GM12878 (cell line): ENCODE results near the gene KRTAP9-8. TPM values are rescaled to one million over a fixed set of nuclear protein-coding genes. Genes with fewer than 3 reads are reported as not detected.

Experiments
- ATAC-seq: fragments of 200-7000 bp; cut with Tn5 transposase; 3 replicates; pipeline ENCODE4 v1.9.1; 2020; ENCODE audit warnings: mild to moderate bottlenecking, moderate library complexity
- BruUV-seq: library from RNA; stranded (reverse); fragments of 400-500 nt; replicated peaks from 2 replicates; lab custom pipeline; 2021; lab: Mats Ljungman, UMichigan
- CTCF ChIA-PET: fragments of 300-600 bp; sonication (Branson Sonifier 250); formaldehyde crosslinking; extraction: SDS; loops from one replicate; lab custom pipeline; 2021; ENCODE audit warnings: inconsistent platforms; lab: Yijun Ruan, JAX
- POLR2A ChIA-PET: fragments of 350-600 bp; formaldehyde crosslinking; extraction: SDS; loops from one replicate; lab custom pipeline; 2021; ENCODE audit warnings: inconsistent platforms; lab: Charles Lee
- RAD21 ChIA-PET: fragments of 300-600 bp; sonication (Branson Sonifier 250); formaldehyde crosslinking; loops from one replicate; lab custom pipeline; 2023; ENCODE audit warnings: antibody characterized with exemption; ENCODE audit not compliant: unreplicated experiment; lab: Charles Lee
- SMC1A ChIA-PET: fragments of 300-600 bp; sonication (Branson Sonifier 250); formaldehyde crosslinking; loops from one replicate; lab custom pipeline; 2023; ENCODE audit not compliant: unreplicated experiment, uncharacterized antibody; lab: Charles Lee
- DNase-seq: peaks from one replicate; pipeline ENCODE4 v3.0.0-alpha.2; 2011; ENCODE audit warnings: low read depth, low spot score
- FAIRE-seq: peaks from 3 replicates; lab custom pipeline; 2011; peaks lifted over from hg19 to GRCh38; lab: Jason Lieb, UNC
- H2AFZ ChIP-seq: 2 replicates; pipeline ENCODE4 v1.6.0; 2011; ENCODE audit warnings: low read depth, low read length, control low read depth; ENCODE audit not compliant: control insufficient read depth
- H3K27ac ChIP-seq: 2 replicates; pipeline ENCODE4 v1.5.1; 2011; ENCODE audit warnings: control low read depth; ENCODE audit not compliant: control insufficient read depth, insufficient read depth
- H3K27me3 ChIP-seq, 2 experiments: replicated peaks in 1 of 2; 2 replicates each; pipeline versions ENCODE4 v1.6.0 to v1.6.1; 2011; ENCODE audit warnings: low read length in 1 of 2; ENCODE audit not compliant: control insufficient read depth in 2 of 2, insufficient read depth in 2 of 2
- H3K36me3 ChIP-seq, 2 experiments: 2 replicates each; pipeline ENCODE4 v1.5.1; 2011; ENCODE audit warnings: low read length in 1 of 2; ENCODE audit not compliant: control insufficient read depth in 2 of 2, insufficient read depth in 2 of 2
- H3K4me1 ChIP-seq: 2 replicates; pipeline ENCODE4 v1.6.1; 2011; ENCODE audit warnings: mild to moderate bottlenecking, low read length, moderate library complexity, mixed read lengths; ENCODE audit not compliant: control insufficient read depth, insufficient read depth
- H3K4me2 ChIP-seq: 2 replicates; pipeline ENCODE4 v1.6.0; 2011; ENCODE audit warnings: control low read depth; ENCODE audit not compliant: control insufficient read depth, insufficient read depth
- H3K4me3 ChIP-seq: fragments of 200-600 bp; sonication (generic); 2 replicates; pipeline ENCODE4 v1.5.1; 2016
- H3K79me2 ChIP-seq: 2 replicates; pipeline ENCODE4 v1.6.0; 2011; ENCODE audit warnings: low read length; ENCODE audit not compliant: control insufficient read depth, insufficient read depth
- H3K9ac ChIP-seq: 2 replicates; pipeline ENCODE4 v1.8.0; 2011; ENCODE audit warnings: low read length, control low read depth, mixed read lengths; ENCODE audit not compliant: control insufficient read depth, insufficient read depth
- H3K9me3 ChIP-seq: replicated peaks from 3 replicates; pipeline ENCODE4 v1.5.1; 2011; ENCODE audit warnings: mild to moderate bottlenecking, low read length; ENCODE audit not compliant: control insufficient read depth, insufficient read depth
- H4K20me1 ChIP-seq: 2 replicates; pipeline ENCODE4 v1.6.0; 2011; ENCODE audit not compliant: control insufficient read depth, insufficient read depth
- BCL11A ChIP-seq: IDR thresholded peaks from 2 replicates; pipeline ENCODE4 v1.6.1; 2011; ENCODE audit warnings: low read depth, low read length
- BMI1 ChIP-seq: fragments of 450-650 bp; IDR thresholded peaks from 2 replicates; pipeline ENCODE4 v1.6.1; 2016; ENCODE audit warnings: mild to moderate bottlenecking, moderate library complexity, borderline replicate concordance
- CEBPZ ChIP-seq: fragments of 150-350 bp; IDR thresholded peaks from 2 replicates; pipeline ENCODE4 v1.6.1; 2016; ENCODE audit warnings: low read depth, low read length
- E4F1 ChIP-seq: fragments of 450-650 bp; IDR thresholded peaks from 2 replicates; pipeline ENCODE4 v1.6.1; 2018; ENCODE audit warnings: borderline replicate concordance, mild to moderate bottlenecking; ENCODE audit not compliant: partially characterized antibody
- ETV6 ChIP-seq, 2 experiments: fragments of 450-650 bp in 1 of 2; IDR thresholded peaks in 1 of 2; conservative IDR thresholded peaks in 1 of 2; 2 replicates each; pipeline ENCODE4 v1.6.1; 2014; ENCODE audit warnings: antibody characterized with exemption in 1 of 2, borderline replicate concordance in 1 of 2, low read depth in 1 of 2, mild to moderate bottlenecking in 1 of 2, moderate library complexity in 1 of 2
- KLF5 ChIP-seq: fragments of 450-650 bp; IDR thresholded peaks from 2 replicates; pipeline ENCODE4 v1.6.1; 2014; ENCODE audit warnings: mild to moderate bottlenecking; ENCODE audit not compliant: partially characterized antibody
- RUNX3 ChIP-seq: IDR thresholded peaks from 2 replicates; pipeline ENCODE4 v1.6.1; 2012; ENCODE audit warnings: low read length, inconsistent platforms
- SMAD1 ChIP-seq: fragments of 450-650 bp; IDR thresholded peaks from 2 replicates; pipeline ENCODE4 v1.6.1; 2018; ENCODE audit warnings: mild to moderate bottlenecking, low read depth; ENCODE audit not compliant: partially characterized antibody
- SMAD5 ChIP-seq: IDR thresholded peaks from 2 replicates; pipeline ENCODE4 v1.6.1; 2016; ENCODE audit warnings: antibody characterized with exemption, low read depth
- STAT1 ChIP-seq: fragments of 450-650 bp; conservative IDR thresholded peaks from 2 replicates; pipeline ENCODE4 v1.6.1; 2014; ENCODE audit warnings: antibody characterized with exemption, mild to moderate bottlenecking
- TCF12 ChIP-seq: IDR thresholded peaks from 2 replicates; pipeline ENCODE4 v1.6.1; 2011; ENCODE audit warnings: low read depth, mild to moderate bottlenecking, low read length
- YY1 ChIP-seq: IDR thresholded peaks from 2 replicates; pipeline ENCODE4 v1.6.1; 2011; ENCODE audit warnings: low read depth, mild to moderate bottlenecking, low read length
- ZBTB33 ChIP-seq: fragments of 450-650 bp; IDR thresholded peaks from 2 replicates; pipeline ENCODE4 v1.6.1; 2017; ENCODE audit warnings: mild to moderate bottlenecking
- ZNF207 ChIP-seq: fragments of 450-650 bp; IDR thresholded peaks from 2 replicates; pipeline ENCODE4 v1.6.1; 2014; ENCODE audit warnings: antibody characterized with exemption, mild to moderate bottlenecking, borderline replicate concordance
- WGBS: methylation state at CpG from one replicate; pipeline ENCODE4 v1.1.6; 2016; ENCODE audit warnings: low lambda C conversion rate; ENCODE audit not compliant: insufficient replicate concordance, insufficient coverage; ENCODE audit errors: missing lambda C conversion rate; 5-methylcytosine and 5-hydroxymethylcytosine counted together
- in situ Hi-C: fragments of 300-500 bp; cut with MboI; formaldehyde crosslinking; loops from 9 replicates; pipeline ENCODE4 v1.14.3; 2018; ENCODE audit warnings: mixed read lengths
- intact Hi-C: fragments of 100-400 bp; cut with micrococcal nuclease; formaldehyde crosslinking; loops from one replicate; pipeline ENCODE4 v1.14.2; 2022; ENCODE audit not compliant: unreplicated experiment
- polyA plus RNA-seq, 11 experiments: library from polyadenylated mRNA; depleted of rRNA in 4 of 11; unstranded in 6 of 11; stranded (reverse) in 5 of 11; fragments of >200 nt; fragmentation: Nextera tagmentation in 4 of 11; fragmentation: Illumina TruSeq in 1 of 11; extraction: Ambion mirVana in 4 of 11; extraction: Trizol in 1 of 11; gene quantifications; 1 replicate in 1 of 11; 2 replicates in 10 of 11; pipeline versions ENCODE4 v1.2.1 to v1.2.3, GENCODE V29; 2011 to 2016; ENCODE audit warnings: inconsistent platforms in 2 of 11, missing spikeins in 2 of 11, low read depth in 1 of 11
- total RNA-seq, 4 experiments: library from RNA; depleted of rRNA in 3 of 4; stranded (reverse); fragments of >200 nt in 3 of 4; fragmentation: Illumina TruSeq in 1 of 4; extraction: Trizol in 1 of 4; gene quantifications; 2 replicates each; pipeline versions ENCODE4 v1.2.1 to v1.2.3, GENCODE V29; 2013 to 2021

The KRTAP9-8 gene
- total and polyA plus RNA-seq, 10 of the 15 experiments (the other 5 are each of a cell fraction or from before 2014, with no cell fraction given), result not detected

GRCh38 chr17:41196068-41196467 lies 41.7 kb upstream of the KRTAP9-8 start (continued):
- TF ChIP-seq CEBPZ, result no peak
- TF ChIP-seq SMAD5, result no peak
- TF ChIP-seq RUNX3, result no peak
- TF ChIP-seq ZNF207, result no peak
- no peak for TF ChIP-seq TCF12
- no peak for TF ChIP-seq STAT1
- TF ChIP-seq BMI1, result no peak
- TF ChIP-seq YY1, result no peak
- TF ChIP-seq ETV6 (conservative IDR thresholded peaks at IDR 0.05 in 1 of 2, IDR thresholded peaks at IDR 0.05 in 1 of 2; ENCODE audit: borderline replicate concordance in 1 of 2, low read depth in 1 of 2), result no peak

DNA sequence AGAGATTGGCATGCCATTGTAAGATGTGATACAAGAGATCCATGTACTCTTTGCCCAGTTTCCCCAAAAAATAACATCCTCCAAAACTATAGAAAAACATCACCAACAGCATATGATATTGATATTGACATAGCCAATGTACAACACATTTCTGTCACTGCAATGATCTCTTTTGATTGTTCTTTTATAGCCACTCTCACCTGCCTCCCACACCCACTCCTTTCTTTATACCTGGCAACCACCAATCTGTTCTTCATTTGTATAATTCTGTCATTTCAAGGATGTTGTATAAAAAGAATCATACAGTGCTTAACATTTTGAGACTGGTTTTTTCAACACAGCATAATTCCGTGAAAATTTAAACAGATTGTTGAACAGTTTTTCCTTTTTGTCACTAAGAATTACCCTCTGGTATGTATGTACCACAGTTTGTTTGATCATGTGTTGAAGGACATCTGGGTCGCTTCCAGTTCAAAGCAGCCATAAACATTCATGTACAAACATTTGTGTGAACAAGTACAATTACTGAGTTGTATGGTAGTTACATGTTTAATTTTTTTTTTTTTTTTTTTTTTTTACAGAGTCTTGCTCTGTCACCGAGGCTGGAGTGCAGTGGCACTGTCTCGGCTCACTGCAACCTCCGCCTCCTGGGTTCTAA lies 38.2 kb upstream of the KRTAP9-8 start:
- no peak overlapping the region for H3K27ac ChIP-seq
- ChIA-PET CTCF (no interaction called here), SMC1A (no interaction called here), POLR2A (no interaction called here), RAD21 (no interaction called here)
- FAIRE-seq (no peak), ATAC-seq (no peak), DNase-seq (no peak)
- H3K4me2 ChIP-seq, result no peak overlapping the region
- in situ Hi-C loops (no loop called here), intact Hi-C loops (no loop called here)
- BruUV-seq, result no TSS peak
- no peaks in the 10 kb centered on the region for H3K36me3 ChIP-seq
- H2AFZ ChIP-seq, result no peak overlapping the region
- no peaks in the 10 kb centered on the region for H3K9me3 ChIP-seq
- H4K20me1 ChIP-seq, result no peaks in the 10 kb centered on the region
- H3K79me2 ChIP-seq, result no peaks in the 10 kb centered on the region
- H3K4me1 ChIP-seq, result no peaks in the 10 kb centered on the region
- no peak overlapping the region for H3K9ac ChIP-seq
- H3K27me3 ChIP-seq, result no peaks in the 10 kb centered on the region
- no peak overlapping the region for H3K4me3 ChIP-seq
- 47% methylated on average over 4 of the region's 5 CpGs for WGBS
- TF ChIP-seq KLF5 (no peak), SMAD1 (no peak), ZBTB33 (no peak), E4F1 (no peak), BCL11A (no peak)
